NCI-H524 treated with DMSO at 0.1 percent for 48 hours (cell line): ENCODE measurements around the gene EIF2B4.
A peak's percentile ranks its signal among the peaks of the same experiment; 100 is the strongest.
"Not testable (repeated sequence)": the region's sequence is repeated elsewhere in the genome, so short reads cannot be mapped to it uniquely, and the experiment has no call there.

Source experiments
- DNase-seq: peaks from one replicate; lab custom pipeline; 2025; lab: John Stamatoyannopoulos, UW

EIF2B4 gene

GRCh38 chr2:27336173-27336572 is 34.0 kb downstream of the EIF2B4 start:
- DNase-seq, result no peak

GRCh38 chr2:27335311-27335710 is 34.8 kb downstream of the EIF2B4 start:
- no peak for DNase-seq

- DNase-seq, result no peak
Measured at GRCh38 chr2:27324720-27325119, 45.4 kb downstream of the EIF2B4 start.

GRCh38 chr2:27323596-27324285 is 46.4 kb downstream of the EIF2B4 start:
- DNase-seq, result no peak

GRCh38 chr2:27322766-27323595 is 47.2 kb downstream of the EIF2B4 start, which contains the start of gene MPV17:
Gene MPV17 (minus strand): TSS chr2:27323097. CDS start chr2:27322517, 580 bp downstream.
- peak; percentile 25 for DNase-seq

- DNase-seq, result no peak
Measured at GRCh38 chr2:27322301-27322765, 47.8 kb downstream of the EIF2B4 start.

- DNase-seq, result no peak
Measured at GRCh38 chr2:27320958-27321543, 49.1 kb downstream of the EIF2B4 start.

- DNase-seq, result not testable (repeated sequence)
Measured at GRCh38 chr2:27319839-27320238, 50.3 kb downstream of the EIF2B4 start.

- DNase-seq, result no peak
Measured at GRCh38 chr2:27316655-27317412, 53.3 kb downstream of the EIF2B4 start.

GRCh38 chr2:27315122-27315521 is 55.0 kb downstream of the EIF2B4 start:
- DNase-seq, result no peak

GRCh38 chr2:27314709-27315108 is 55.4 kb downstream of the EIF2B4 start:
- DNase-seq, result no peak
